ENCODE data around the gene CCDC116. TPM values are rescaled to one million over a fixed set of nuclear protein-coding genes. Genes with fewer than 3 reads are reported as not detected.
A peak's percentile ranks its signal among the peaks of the same experiment; 100 is the strongest.

The CCDC116 gene
- total and polyA plus RNA-seq, 10 of the 15 experiments (the other 5 are each of a cell fraction or from before 2014, with no cell fraction given), result 0.04 to 0.18 (median 0.04) TPM; not detected in 6

DNA sequence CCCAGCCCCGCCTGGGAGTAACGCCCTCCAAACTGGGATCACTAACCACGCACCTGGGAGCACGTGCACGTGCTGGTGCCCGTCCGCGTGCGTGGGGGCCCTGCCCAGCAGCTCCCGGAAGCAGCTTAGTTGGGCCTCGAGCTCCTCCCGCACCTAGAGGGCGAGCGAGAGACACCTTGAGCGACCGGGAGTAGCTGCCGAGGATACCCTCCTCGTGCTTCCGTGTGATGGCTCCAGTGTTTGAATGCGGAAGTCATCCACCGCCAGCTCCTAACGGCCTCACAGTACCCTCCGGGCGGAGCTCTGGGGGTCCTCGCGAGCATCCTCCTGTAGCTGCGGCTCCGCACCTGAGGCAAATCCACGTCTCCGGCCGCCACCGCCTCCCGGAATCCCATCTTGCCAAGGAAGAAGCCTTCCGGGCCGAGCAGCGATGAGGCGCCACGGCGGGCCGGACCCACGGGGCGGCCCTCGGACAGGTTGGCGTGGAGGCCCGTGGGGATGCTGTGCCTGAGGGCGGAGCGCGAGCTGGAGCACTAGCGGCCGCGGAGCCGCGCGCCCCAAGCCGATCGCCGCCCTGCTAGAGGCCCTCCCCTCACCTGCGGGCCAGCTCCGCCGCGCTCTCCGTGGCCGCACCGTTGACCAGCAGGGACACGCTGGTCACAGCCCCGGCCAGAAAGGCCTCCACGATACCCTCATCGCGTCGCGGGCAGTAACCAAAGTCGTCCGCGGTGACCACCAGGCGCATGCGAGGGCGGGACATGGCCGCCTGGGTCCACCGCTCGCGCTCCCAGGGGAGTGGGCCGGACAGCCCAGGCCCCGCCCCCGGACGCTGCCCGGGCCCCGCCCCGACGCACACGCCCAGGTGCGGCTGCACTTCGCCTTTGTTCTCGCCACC, 3.1 kb upstream of the CCDC116 start, which contains the start of gene YDJC:
YDJC (minus strand) TSS at position 768 of the 895 bp plus-strand sequence; CDS start at position 760, 8 bp downstream.
- ChIA-PET POLR2A (interaction anchor here (0.8 to 3.9 kb wide), 6 partner anchors 12 to 60 kb away, joined by 3 to 42 read pairs (median 4); partner anchors contain the start of gene SDF2L1), CTCF (interaction anchor here (0.6 to 5.9 kb wide), 24 partner anchors 9 to 310 kb away, joined by 3 to 106 read pairs (median 5); partner anchors contain the start of genes PPIL2 and SDF2L1), RAD21 (ENCODE audit: unreplicated experiment) (interaction anchor here (0.7 to 3.8 kb wide), 9 partner anchors 12 to 323 kb away, joined by 3 to 50 read pairs (median 3); partner anchors contain the start of genes PPIL2, PPM1F and SDF2L1), SMC1A (ENCODE audit: uncharacterized antibody, unreplicated experiment) (interaction anchor here (0.6 to 3.1 kb wide), 9 partner anchors 12 to 65 kb away, joined by 3 to 39 read pairs (median 6); partner anchors contain the start of gene SDF2L1)
- Histone ChIP-seq H4K20me1 (ENCODE audit: control insufficient read depth, insufficient read depth) (no peaks in the 10 kb centered on the region), H3K9me3 (replicated peaks; ENCODE audit: control insufficient read depth, insufficient read depth, low read length) (no peaks in the 10 kb centered on the region), H2AFZ (ENCODE audit: control insufficient read depth, low read depth, low read length) (peak within 1 kb of the TSS; percentile 57), H3K36me3 (ENCODE audit: control insufficient read depth in 2 of 2, insufficient read depth in 2 of 2, low read length in 1 of 2) (peaks cover 6 to 9% of the 10 kb centered on the region in 2 experiments; a peak in 3 of 4 replicates), H3K27ac (ENCODE audit: control insufficient read depth, insufficient read depth) (peak within 1 kb of the TSS; percentile 93), H3K27me3 (replicated peaks in 1 of 2; ENCODE audit: control insufficient read depth in 2 of 2, insufficient read depth in 2 of 2, low read length in 1 of 2) (no peaks in the 10 kb centered on the region), H3K4me2 (ENCODE audit: control insufficient read depth, insufficient read depth) (peak within 1 kb of the TSS; percentile 87), H3K4me3 (peak within 1 kb of the TSS; percentile 98), H3K9ac (ENCODE audit: control insufficient read depth, insufficient read depth, low read length) (peak within 1 kb of the TSS; percentile 93), H3K4me1 (ENCODE audit: control insufficient read depth, insufficient read depth, low read length) (peaks cover 10% of the 10 kb centered on the region; the same call in 1 of the 2 replicates), H3K79me2 (ENCODE audit: control insufficient read depth, insufficient read depth, low read length) (peaks cover 27% of the 10 kb centered on the region)
- 2% methylated on average over 75 of the region's 93 CpGs for WGBS (ENCODE audit: insufficient coverage, insufficient replicate concordance, low lambda C conversion rate, missing lambda C conversion rate)
- DNase-seq (ENCODE audit: low read depth, low spot score) (peak; percentile 73), FAIRE-seq (peak; percentile 93), ATAC-seq (peak; percentile 93)
- TSS peak; percentile 89 for BruUV-seq (replicated peaks)
- intact Hi-C loops (cut with micrococcal nuclease; ENCODE audit: unreplicated experiment) (no loop called here), in situ Hi-C loops (cut with MboI) (no loop called here)
- peak; percentile 88 for TF ChIP-seq E4F1 (IDR thresholded peaks at IDR 0.05; ENCODE audit: borderline replicate concordance, partially characterized antibody)
- no peak for TF ChIP-seq ZNF207 (IDR thresholded peaks at IDR 0.05; ENCODE audit: borderline replicate concordance)
- no peak for TF ChIP-seq NR2C2 (IDR thresholded peaks at IDR 0.05; ENCODE audit: borderline replicate concordance, control insufficient read depth, insufficient read length, low read depth)
- no peak for TF ChIP-seq MTA3 (IDR thresholded peaks at IDR 0.05; ENCODE audit: borderline replicate concordance, low read length)
- TF ChIP-seq KLF5 (IDR thresholded peaks at IDR 0.05; ENCODE audit: partially characterized antibody), result no peak
- TF ChIP-seq SP1 (IDR thresholded peaks at IDR 0.05; ENCODE audit: low read depth, low read length), result peak; percentile 62
- no peak for TF ChIP-seq ZNF274 (IDR thresholded peaks at IDR 0.05; ENCODE audit: insufficient read depth, insufficient read length)
- TF ChIP-seq SREBF2 (IDR thresholded peaks at IDR 0.05; ENCODE audit: low read length), result no peak
- peak; percentile 53; the same call in 1 of the 2 replicates for TF ChIP-seq ESRRA (IDR thresholded peaks at IDR 0.05; ENCODE audit: low read length)
- no peak for TF ChIP-seq RELA (IDR thresholded peaks at IDR 0.05; ENCODE audit: borderline replicate concordance, partially characterized antibody)
- no peak for TF ChIP-seq FOXM1 (IDR thresholded peaks at IDR 0.05; ENCODE audit: low read depth, low read length)
- TF ChIP-seq IRF5 (IDR thresholded peaks at IDR 0.05; ENCODE audit: borderline replicate concordance), result no peak
- TF ChIP-seq ATF7 (IDR thresholded peaks at IDR 0.05; ENCODE audit: low read depth), result no peak
- peak; percentile 80 for TF ChIP-seq BACH1 (IDR thresholded peaks at IDR 0.05; ENCODE audit: borderline replicate concordance)
- TF ChIP-seq HCFC1 (IDR thresholded peaks at IDR 0.05; ENCODE audit: low read length), result peak; percentile 52
- TF ChIP-seq CREB1 (IDR thresholded peaks at IDR 0.05; ENCODE audit: low read depth), result peak; percentile 49; the same call in 1 of the 2 replicates
- TF ChIP-seq SMARCA5 (IDR thresholded peaks at IDR 0.05), result peak; percentile 47
